Ureter (tissue), 1 donor: ENCODE results near the gene PANK4. TPM values are rescaled to one million over a fixed set of nuclear protein-coding genes. Genes with fewer than 3 reads are reported as not detected.

Experiments used
- DNase-seq: peaks from one replicate; pipeline ENCODE4 v3.0.0-alpha.2; 2020; ENCODE audit warnings: low spot score
- total RNA-seq: library from RNA; stranded (reverse); gene quantifications from one replicate; pipeline ENCODE4 v1.2.4, GENCODE V29; 2023
- donor health status: DM: yes; HTN: yes; CAD: no.

Gene PANK4
- total RNA-seq, 1 donor from 2014 or later, result 29.9 TPM

DNA sequence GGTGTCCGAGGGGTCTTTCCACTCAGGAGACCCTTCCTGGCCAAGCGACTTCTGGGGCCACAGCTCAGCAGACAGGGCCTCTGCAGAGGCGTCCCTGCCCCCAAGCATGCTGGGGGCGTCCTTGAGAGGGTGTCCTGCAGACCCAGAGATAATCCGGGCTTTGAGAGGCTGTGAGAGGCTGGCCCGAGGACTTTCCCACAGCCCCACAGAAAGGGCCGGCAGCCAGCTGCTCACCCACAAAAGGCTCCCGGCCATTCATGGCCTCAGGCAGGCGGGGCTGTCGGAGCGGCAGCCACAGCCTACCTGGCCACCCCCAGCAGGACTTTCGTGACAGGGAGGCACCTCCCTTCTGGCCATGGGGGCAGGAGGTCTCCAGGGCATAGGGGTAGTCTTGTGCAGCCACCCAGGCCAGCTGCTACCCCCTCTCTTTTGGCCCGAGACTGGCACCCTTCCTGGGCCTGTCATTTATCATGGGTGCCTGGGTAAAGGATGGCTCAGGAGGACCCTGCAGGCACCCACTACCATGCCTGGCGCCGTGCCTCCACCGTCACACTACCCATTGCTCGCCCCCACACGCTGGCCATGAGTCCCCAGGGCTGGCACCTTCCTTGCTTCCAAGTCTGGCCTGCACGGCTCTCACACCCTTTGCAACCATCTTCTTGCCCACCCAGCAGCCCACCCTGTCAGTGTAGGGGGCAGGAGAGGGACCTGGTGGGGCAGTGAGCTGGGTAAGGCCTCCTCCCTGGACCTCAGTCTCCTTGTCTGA is 18.7 kb upstream of the PANK4 start:
- no peak for DNase-seq

DNA sequence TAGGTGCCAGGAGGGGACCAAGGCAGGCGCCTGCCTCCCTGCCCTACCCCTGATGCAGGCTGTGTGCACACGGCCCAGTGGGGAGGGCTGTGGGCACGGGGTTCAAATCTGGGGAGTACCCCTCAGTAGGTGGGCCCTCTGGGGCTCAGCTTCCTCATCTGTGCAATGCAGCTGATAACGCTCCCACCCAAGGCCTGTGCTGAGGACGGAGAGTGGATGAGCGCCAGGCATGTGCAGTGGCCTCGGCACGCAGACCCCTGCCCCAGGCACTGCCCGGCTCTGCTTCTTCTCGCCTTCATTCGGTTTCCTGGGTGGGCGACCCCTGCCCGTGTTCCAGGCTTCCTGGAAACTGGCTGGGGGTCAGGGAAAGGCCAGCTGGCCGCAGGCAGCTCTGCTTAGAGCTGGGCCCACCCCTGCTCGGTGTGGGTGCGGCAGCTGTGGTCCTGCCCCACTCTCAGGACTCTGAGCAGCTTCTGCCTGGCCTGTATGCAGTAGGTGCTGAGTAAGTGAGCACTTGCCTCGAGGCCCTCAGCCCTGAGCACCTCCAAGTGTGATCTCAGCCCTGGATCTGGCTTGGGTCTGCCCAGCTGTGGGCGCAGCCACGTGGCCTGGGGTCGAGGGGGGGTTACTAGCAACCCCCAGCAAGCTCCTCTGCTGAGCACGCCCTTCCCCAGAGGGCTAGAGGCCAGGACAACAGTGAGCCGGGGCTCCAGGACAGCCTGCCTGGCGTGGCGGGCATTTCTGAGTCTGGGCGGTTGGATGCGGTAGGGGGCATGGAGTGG is 17.9 kb upstream of the PANK4 start:
- no peak for DNase-seq

- DNase-seq, result no peak
Observed at GRCh38 chr1:2543543-2544092, 17.2 kb upstream of the PANK4 start.

DNA sequence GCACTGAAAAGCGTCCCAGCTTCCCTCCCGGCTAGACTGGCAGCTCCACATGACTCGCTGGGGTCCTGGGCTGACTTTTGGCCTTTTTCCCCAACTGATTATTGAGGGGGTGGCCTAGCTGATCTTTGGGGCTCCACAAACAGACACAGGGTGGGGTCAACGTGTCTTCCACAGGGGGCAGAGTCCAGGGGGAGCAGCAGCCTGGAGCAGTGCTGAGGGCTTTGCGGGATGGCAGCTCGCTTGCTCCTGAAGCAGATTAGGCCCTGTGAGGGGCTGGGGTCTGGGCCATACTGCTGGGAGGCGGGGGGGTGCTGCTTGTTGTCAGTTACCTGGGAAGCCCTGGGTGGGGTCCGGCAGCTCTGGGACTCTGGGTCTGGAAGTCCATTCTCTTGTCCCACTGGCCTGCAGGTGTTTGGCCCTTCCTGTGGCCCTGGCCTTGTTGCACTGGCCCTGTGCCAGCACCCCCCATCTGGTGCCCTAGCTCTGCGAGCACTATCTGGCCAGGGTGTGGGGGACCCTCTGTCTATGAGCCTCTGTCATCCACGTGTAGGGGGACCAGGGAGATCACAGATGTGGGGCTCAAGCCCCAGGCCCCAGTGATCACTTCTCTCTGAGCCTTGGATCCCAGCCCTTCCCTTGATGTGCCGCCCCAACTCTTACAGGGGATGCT is 16.0 kb upstream of the PANK4 start:
- no peak for DNase-seq

DNA sequence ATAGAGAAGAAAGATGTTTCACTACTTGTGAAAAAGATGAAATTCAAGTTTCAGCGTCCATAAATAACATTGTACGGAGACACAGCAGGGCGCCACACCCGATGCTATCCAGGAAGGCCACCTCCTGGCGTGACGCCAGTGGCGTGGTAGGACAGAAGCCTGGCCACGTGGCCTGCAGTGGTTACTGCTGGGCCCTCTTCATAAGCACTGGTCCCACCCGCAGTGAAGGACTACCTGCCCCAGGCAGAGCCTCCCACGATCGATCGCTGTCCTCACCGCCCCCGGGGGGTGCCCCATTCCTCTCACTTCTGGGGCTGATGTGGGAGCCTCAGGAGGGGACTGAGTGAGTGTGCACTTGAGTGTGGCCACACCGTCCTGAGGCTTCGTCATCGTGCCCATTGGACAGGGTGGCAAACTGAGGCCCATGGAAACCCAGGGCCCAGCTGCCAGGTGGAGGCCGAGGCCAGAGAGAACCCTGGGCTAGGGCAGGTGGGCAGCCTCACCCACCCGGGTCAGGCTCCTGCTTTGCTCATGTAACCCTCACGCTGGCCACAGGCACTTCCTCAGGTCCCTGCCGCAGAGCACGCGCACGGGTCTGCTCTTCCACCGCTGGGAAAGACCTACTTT is 15.3 kb upstream of the PANK4 start:
- DNase-seq, result peak; percentile 79

GRCh38 chr1:2540816-2541492 is 14.6 kb upstream of the PANK4 start:
- no peak for DNase-seq

GRCh38 chr1:2539312-2539907 is 13.0 kb upstream of the PANK4 start:
- DNase-seq, result no peak

- DNase-seq, result no peak
Observed at GRCh38 chr1:2538872-2539271, 12.5 kb upstream of the PANK4 start.

GRCh38 chr1:2538376-2538775 is 12.0 kb upstream of the PANK4 start:
- no peak for DNase-seq

GRCh38 chr1:2537784-2538115 is 11.4 kb upstream of the PANK4 start:
- no peak for DNase-seq

- DNase-seq, result no peak
Observed at GRCh38 chr1:2535981-2536380, 9.6 kb upstream of the PANK4 start.

DNA sequence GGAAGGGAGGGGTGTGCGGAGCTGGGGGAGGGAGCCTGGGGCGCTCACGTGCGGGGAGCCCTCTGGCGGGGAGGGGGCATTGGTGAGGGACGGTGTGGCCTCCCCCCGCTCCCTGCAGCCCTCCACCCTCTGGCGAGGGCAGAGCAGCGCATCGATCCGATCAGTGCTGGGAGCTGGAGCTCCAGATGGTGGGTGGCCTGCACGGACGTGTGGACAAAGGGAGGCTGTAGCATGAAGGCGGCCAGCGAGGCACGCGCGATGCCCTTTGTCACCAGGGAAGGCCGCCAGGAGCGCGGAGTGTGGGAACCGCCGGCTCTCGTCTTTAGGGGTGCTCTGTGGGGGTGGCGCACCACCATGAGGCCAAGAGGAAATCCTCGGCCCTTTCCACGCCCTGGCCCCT is 9.1 kb upstream of the PANK4 start:
- DNase-seq, result no peak

DNA sequence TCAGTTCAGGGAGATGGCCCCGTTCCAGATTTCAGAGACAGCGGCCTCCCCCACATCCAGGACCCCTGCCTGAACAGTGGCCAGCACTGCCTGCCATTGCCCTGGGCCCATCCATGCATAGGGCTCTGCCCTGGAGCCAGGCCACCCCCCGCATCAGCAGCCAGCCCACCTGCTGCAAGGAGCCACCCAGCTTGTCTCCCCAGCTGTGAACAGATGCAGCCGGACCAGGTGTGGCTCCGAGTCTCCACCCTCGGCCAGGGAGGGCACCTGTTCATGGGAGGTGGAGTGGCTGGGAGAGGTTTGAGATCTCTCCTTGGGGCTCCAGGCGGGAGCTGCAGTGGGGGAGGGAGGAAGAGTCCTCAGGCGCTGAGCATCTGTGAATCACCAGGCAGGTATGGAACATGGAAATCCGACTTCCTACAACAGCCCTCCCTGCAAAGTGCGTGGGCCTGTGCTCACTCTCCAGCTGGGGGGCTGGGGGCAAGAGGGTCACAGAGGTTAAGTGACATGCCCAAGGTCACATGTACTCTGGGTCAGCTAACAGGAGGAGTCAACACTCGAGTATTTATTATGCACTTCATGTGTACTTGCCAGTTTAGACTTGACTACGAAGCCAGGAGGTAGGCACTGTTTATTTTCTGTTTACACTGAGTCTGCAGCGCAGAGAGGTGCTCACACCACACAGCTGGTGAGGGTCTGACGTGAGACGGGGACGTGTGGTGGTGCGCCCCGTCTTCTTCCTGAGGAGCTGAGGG is 8.5 kb upstream of the PANK4 start:
- no peak for DNase-seq

GRCh38 chr1:2534315-2534686 is 7.9 kb upstream of the PANK4 start:
- DNase-seq, result no peak

GRCh38 chr1:2533365-2533764 is 7.0 kb upstream of the PANK4 start:
- DNase-seq, result no peak

GRCh38 chr1:2532485-2533160 is 6.2 kb upstream of the PANK4 start:
- no peak for DNase-seq

DNA sequence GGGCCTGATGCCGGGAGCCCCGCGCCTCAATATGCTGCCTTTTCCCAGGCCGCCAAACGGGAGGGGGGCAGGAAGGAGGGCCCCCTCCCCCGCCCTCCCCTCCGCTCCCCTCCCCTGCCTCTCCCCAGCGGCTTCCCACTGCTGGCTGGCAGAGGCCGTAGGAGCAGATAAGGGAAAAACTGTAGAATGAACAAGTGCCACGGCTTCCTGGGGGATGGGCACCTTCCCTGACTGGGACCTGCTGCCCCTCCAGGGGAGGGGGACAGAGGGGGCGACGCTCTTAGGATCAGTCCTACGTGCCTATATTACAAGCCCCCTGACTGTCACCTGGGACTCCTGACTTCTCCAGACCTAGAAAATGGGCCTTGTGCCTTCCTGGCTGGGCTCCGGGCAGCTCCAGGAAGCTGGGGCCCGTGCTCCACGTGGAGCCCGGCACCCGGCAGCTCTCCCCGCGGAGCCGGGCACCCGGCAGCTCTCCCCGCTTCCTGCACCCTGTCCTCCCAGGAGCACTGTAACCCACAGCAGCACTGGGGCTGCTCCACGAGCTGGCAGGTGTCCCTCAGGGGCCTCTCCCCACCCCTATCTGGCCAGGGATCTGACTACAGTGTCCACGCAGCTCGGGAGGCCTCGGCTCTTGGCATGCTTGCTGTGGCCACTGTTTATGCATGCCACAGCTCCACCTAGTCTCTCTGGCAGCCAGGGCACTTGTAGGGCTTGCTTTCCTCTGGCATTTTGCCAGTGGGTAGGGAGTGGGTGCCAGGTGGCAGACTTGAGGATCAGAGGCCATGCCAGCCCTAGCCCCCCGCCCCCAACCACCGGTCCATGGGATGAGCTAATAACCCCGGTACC is 4.3 kb upstream of the PANK4 start:
- peak; percentile 69 for DNase-seq

- no peak for DNase-seq
Observed at GRCh38 chr1:2529784-2530512, 3.6 kb upstream of the PANK4 start, which contains the start of gene HES5. TSS of gene HES5 (minus strand) at chr1:2530263. CDS start at chr1:2530164, 99 bp downstream.
